GM23248 (cell line): ENCODE results near the gene P2RX1. TPM values are rescaled to one million over a fixed set of nuclear protein-coding genes. Genes with fewer than 3 reads are reported as not detected.

Experiments
- DNase-seq: peaks from one replicate; pipeline ENCODE4 v3.0.0-alpha.2; 2015
- H2AFZ ChIP-seq: fragments of 200-600 bp; sonication (generic); 2 replicates; pipeline ENCODE4 v1.6.1; 2016; ENCODE audit warnings: antibody characterized with exemption
- H3F3A ChIP-seq: fragments of 200-600 bp; sonication (generic); 2 replicates; pipeline ENCODE4 v1.6.1; 2016; ENCODE audit warnings: mild to moderate bottlenecking, antibody characterized with exemption, mixed run types; ENCODE audit not compliant: insufficient read depth
- H3K27ac ChIP-seq: fragments of 200-600 bp; sonication (generic); 2 replicates; pipeline ENCODE4 v1.5.1; 2016; ENCODE audit warnings: mild to moderate bottlenecking
- H3K27me3 ChIP-seq: fragments of 200-600 bp; sonication (generic); replicated peaks from 2 replicates; pipeline ENCODE4 v1.6.1; 2016; ENCODE audit warnings: mild to moderate bottlenecking; ENCODE audit not compliant: insufficient read depth
- H3K36me3 ChIP-seq: fragments of 200-600 bp; sonication (generic); 2 replicates; pipeline ENCODE4 v1.6.1; 2016; ENCODE audit warnings: low read depth, mild to moderate bottlenecking
- H3K4me1 ChIP-seq: fragments of 200-600 bp; sonication (generic); 2 replicates; pipeline ENCODE4 v1.6.1; 2016; ENCODE audit warnings: mild to moderate bottlenecking; ENCODE audit not compliant: insufficient read depth
- H3K4me2 ChIP-seq: fragments of 200-600 bp; sonication (generic); one replicate; pipeline ENCODE4 v1.6.1; 2016; ENCODE audit warnings: mild to moderate bottlenecking; ENCODE audit not compliant: unreplicated experiment
- H3K4me3 ChIP-seq: fragments of 200-600 bp; sonication (generic); 2 replicates; pipeline ENCODE4 v1.5.1; 2016; ENCODE audit warnings: mild to moderate bottlenecking
- H3K79me2 ChIP-seq: fragments of 200-600 bp; sonication (generic); 2 replicates; pipeline ENCODE4 v1.6.1; 2016; ENCODE audit warnings: mild to moderate bottlenecking; ENCODE audit not compliant: insufficient read depth
- H3K9ac ChIP-seq: fragments of 200-600 bp; sonication (generic); 2 replicates; pipeline ENCODE4 v1.6.1; 2016; ENCODE audit warnings: mild to moderate bottlenecking
- H3K9me2 ChIP-seq: fragments of 200-600 bp; sonication (generic); 2 replicates; pipeline ENCODE4 v1.6.1; 2016; ENCODE audit warnings: mixed run types, mild to moderate bottlenecking, moderate library complexity; ENCODE audit not compliant: insufficient read depth
- H3K9me3 ChIP-seq: fragments of 200-600 bp; sonication (generic); one replicate; pipeline ENCODE4 v1.6.1; 2017; ENCODE audit warnings: low read depth
- H4K20me1 ChIP-seq: fragments of 200-600 bp; sonication (generic); 2 replicates; pipeline ENCODE4 v1.6.0; 2016; ENCODE audit not compliant: insufficient read depth
- EZH2 ChIP-seq: fragments of 200-600 bp; sonication (generic); IDR thresholded peaks from 2 replicates; pipeline ENCODE4 v1.6.1; 2018; ENCODE audit warnings: antibody characterized with exemption, mild to moderate bottlenecking; ENCODE audit not compliant: insufficient read depth, poor library complexity, severe bottlenecking
- EZH2phosphoT487 ChIP-seq: fragments of 200-600 bp; sonication (generic); IDR thresholded peaks from 2 replicates; pipeline ENCODE4 v1.6.1; 2018; ENCODE audit warnings: antibody characterized with exemption, moderate library complexity, mild to moderate bottlenecking, low read depth; ENCODE audit not compliant: insufficient read depth
- WGBS, 2 experiments: methylation state at CpG; one replicate each; pipeline ENCODE4 v1.1.6; 2015 to 2017; ENCODE audit warnings: low lambda C conversion rate in 2 of 2, low coverage in 1 of 2; ENCODE audit errors: missing lambda C conversion rate in 2 of 2; 5-methylcytosine and 5-hydroxymethylcytosine counted together
- in situ Hi-C: fragments of 300-500 bp; cut with MboI; formaldehyde crosslinking; loops from 2 replicates; pipeline ENCODE4 v1.15.0; 2020
- polyA plus RNA-seq: library from polyadenylated mRNA; unstranded; fragments of >200 nt; fragmentation: Nextera tagmentation; extraction: Ambion mirVana; gene quantifications from 2 replicates; pipeline ENCODE4 v1.2.1, GENCODE V29; 2016
- total RNA-seq: library from RNA; depleted of rRNA; stranded (reverse); fragments of >200 nt; shearing (Covaris generic); gene quantifications from 2 replicates; pipeline ENCODE4 v1.2.3, GENCODE V29; 2014

P2RX1 gene
- total and polyA plus RNA-seq, 2 experiments from 2014 or later: not detected

DNA sequence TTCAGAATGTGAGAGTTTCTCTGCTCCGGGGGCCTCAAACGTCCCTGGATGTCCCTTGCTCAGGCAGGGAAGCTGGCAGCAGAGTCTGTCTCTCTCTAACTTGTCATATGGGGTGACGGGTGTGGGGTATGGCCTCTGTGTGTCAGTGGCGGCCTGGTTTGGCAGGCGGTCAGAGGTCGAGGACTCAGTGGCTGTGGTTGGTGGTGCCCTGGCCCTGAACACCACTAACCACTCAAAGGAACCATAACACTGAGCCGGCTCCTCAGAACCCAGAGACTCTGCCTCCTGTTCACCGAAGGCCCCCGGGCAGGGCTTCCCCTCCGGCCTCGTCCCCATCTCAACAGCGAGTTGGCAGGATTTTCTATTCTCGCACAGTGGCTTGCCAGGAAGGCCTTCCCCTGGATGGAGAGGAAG, 677 bp downstream of the P2RX1 start:
- Histone ChIP-seq H3K36me3 (no peaks in the 10 kb centered on the region), H3K27me3 (no peaks in the 10 kb centered on the region), H2AFZ (no peak overlapping the region), H3K4me2 (no peak overlapping the region), H3F3A (no peaks in the 10 kb centered on the region), H3K4me1 (no peaks in the 10 kb centered on the region), H3K79me2 (no peaks in the 10 kb centered on the region), H3K9me2 (no peaks in the 10 kb centered on the region), H3K4me3 (no peak overlapping the region), H4K20me1 (no peaks in the 10 kb centered on the region), H3K9ac (no peak overlapping the region), H3K9me3 (no peaks in the 10 kb centered on the region), H3K27ac (no peak overlapping the region)
- no peak for DNase-seq
- 82 to 84% methylated on average over 13 of the region's 13 CpGs for WGBS, 2 experiments
- TF ChIP-seq EZH2 (no peak), EZH2phosphoT487 (no peak)
- in situ Hi-C loops: loop anchor here (10.0 kb wide), 1 partner anchor 89 kb away; no protein-coding TSS in a partner anchor

DNA sequence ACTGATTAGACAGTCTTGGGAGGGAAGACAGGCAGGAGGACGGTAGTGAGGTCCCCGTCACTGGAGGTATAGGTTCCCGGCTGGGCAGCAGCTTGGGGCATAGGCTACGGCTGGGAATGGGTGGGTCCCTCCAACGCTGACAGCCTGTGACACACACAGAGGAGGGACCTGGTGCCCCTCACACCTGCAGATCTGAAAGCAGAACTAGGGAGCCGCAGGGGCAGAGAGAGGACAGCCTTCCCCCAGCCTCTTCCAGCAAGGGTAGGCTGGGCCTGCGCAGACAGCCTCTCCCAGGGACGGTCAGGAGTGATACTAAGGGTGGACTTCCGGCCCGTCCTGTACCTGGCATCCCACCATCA, 2.0 kb downstream of the P2RX1 start:
- Histone ChIP-seq H3K4me1 (no peaks in the 10 kb centered on the region), H4K20me1 (no peaks in the 10 kb centered on the region), H3K9me3 (no peaks in the 10 kb centered on the region), H3F3A (no peaks in the 10 kb centered on the region), H3K27ac (no peak overlapping the region), H3K4me2 (no peak overlapping the region), H3K27me3 (no peaks in the 10 kb centered on the region), H3K9ac (no peak overlapping the region), H2AFZ (no peak overlapping the region), H3K36me3 (no peaks in the 10 kb centered on the region), H3K79me2 (no peaks in the 10 kb centered on the region), H3K9me2 (no peaks in the 10 kb centered on the region), H3K4me3 (no peak overlapping the region)
- DNase-seq: no peak
- 87 to 88% methylated on average over 10 of the region's 10 CpGs for WGBS, 2 experiments
- in situ Hi-C loops: loop anchor here (10.0 kb wide), 1 partner anchor 91 kb away; no protein-coding TSS in a partner anchor
- TF ChIP-seq EZH2phosphoT487 (no peak), EZH2 (no peak)

DNA sequence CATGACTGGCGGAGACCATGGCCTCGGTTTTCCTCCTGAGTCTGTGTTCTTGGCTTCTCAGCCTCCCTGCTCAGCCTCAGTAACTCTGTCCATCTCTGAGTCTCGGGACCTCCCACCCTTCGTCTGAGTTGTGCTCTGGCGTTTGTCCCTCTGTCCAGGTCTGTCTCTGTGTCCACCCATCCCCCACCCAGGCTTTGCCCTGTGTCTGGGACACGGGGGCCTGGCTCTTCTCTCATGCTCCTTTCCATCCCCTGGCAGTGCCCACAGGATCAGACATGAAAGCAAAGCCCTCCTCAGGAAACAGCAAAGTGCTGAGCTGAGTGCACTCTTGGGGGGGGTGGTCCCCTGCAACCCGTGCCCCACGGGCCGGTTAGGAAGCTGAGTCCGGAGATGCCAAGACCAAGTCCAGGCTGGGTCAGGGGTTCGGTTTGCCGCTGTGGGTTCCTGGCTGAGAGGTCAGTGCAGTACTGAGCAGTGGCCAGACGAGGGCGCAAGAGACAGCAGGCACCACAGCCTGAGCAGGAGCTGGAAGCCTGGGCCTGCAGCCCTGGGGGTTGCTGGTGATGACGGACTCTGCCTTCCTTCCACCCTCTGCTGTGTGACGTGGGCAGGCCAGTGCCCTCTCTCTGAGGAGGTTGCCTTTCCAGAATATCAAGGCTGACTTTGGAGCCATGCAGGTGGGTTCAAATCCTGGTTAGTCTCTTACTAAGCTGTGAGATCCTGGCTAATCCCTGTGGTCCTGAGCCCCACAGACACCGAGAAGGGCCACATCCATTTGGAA, 2.5 kb downstream of the P2RX1 start:
- Histone ChIP-seq H3F3A (no peaks in the 10 kb centered on the region), H4K20me1 (no peaks in the 10 kb centered on the region), H3K36me3 (no peaks in the 10 kb centered on the region), H3K4me3 (no peak overlapping the region), H3K79me2 (no peaks in the 10 kb centered on the region), H3K9me2 (no peaks in the 10 kb centered on the region), H3K4me1 (no peaks in the 10 kb centered on the region), H3K4me2 (no peak overlapping the region), H3K27ac (no peak overlapping the region), H3K9ac (no peak overlapping the region), H3K27me3 (no peaks in the 10 kb centered on the region), H3K9me3 (no peaks in the 10 kb centered on the region), H2AFZ (no peak overlapping the region)
- peak; percentile 85 for DNase-seq
- in situ Hi-C loops: loop anchor here (10.0 kb wide), 1 partner anchor 91 kb away; no protein-coding TSS in a partner anchor
- WGBS, 2 experiments: 24 to 27% methylated on average over 17 of the region's 17 CpGs
- no peak for TF ChIP-seq EZH2phosphoT487
- TF ChIP-seq EZH2: no peak

DNA sequence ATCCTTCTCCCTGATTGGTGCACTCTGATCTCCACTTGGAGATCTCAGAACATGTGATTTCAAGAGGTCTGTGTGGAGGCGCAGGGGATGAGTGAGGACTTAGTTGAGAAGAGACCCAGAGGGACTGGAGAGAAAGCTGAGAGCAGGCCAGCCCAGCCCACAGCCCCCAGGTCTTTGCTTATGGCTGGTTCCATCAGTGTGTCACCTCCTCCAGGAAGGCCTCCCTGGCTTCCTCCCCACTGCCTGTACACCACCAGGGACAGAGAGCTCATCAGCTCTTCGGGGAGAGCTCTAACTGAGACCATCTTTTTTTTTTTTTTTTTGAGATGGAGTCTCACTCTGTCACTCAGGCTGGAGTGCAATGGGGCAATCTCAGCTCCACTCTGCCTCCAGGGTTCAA, 3.4 kb downstream of the P2RX1 start:
- H3K4me1 ChIP-seq: no peaks in the 10 kb centered on the region
- H3K36me3 ChIP-seq: no peaks in the 10 kb centered on the region
- no peaks in the 10 kb centered on the region for H3F3A ChIP-seq
- H3K27me3 ChIP-seq: no peaks in the 10 kb centered on the region
- no peak for DNase-seq
- H3K27ac ChIP-seq: no peak overlapping the region
- WGBS, 2 experiments: 79 to 90% methylated on average over 2 of the region's 2 CpGs
- no peak overlapping the region for H3K4me3 ChIP-seq
- TF ChIP-seq EZH2phosphoT487 (no peak), EZH2 (no peak)
- no peak overlapping the region for H2AFZ ChIP-seq
- no peaks in the 10 kb centered on the region for H3K9me2 ChIP-seq
- H3K9me3 ChIP-seq: no peaks in the 10 kb centered on the region
- in situ Hi-C loops: loop anchor here (10.0 kb wide), 1 partner anchor 92 kb away; no protein-coding TSS in a partner anchor
- H4K20me1 ChIP-seq: no peaks in the 10 kb centered on the region
- no peak overlapping the region for H3K4me2 ChIP-seq
- no peaks in the 10 kb centered on the region for H3K79me2 ChIP-seq
- H3K9ac ChIP-seq: no peak overlapping the region
